Heart left ventricle (tissue), 16 donors: Measurements from ENCODE around the gene SEC24C. TPM values are rescaled to one million over a fixed set of nuclear protein-coding genes. Genes with fewer than 3 reads are reported as not detected.

ENCODE experiments used
- ATAC-seq, 4 donors: fragments of 200-7000 bp; cut with Tn5 transposase; one replicate each; pipeline ENCODE4 v1.9.1; 2020 to 2022; ENCODE audit warnings: moderate library complexity in 4 of 4, mild to moderate bottlenecking in 3 of 4, moderate number of reproducible peaks in 1 of 4
- DNase-seq, 5 donors: peaks; one replicate each; pipeline ENCODE4 v3.0.0-alpha.2; 2020
- H3K27ac ChIP-seq, 12 donors: fragments of 200-600 bp; sonication (generic) in 4 of 12; one replicate each; pipeline versions ENCODE4 v1.5.0 to v1.8.0; 2016 to 2022; ENCODE audit warnings: mild to moderate bottlenecking in 2 of 12
- H3K27me3 ChIP-seq, 9 donors: fragments of 200-600 bp; sonication (generic) in 2 of 9; one replicate each; pipeline versions ENCODE4 v1.5.1 to v1.8.0; 2016 to 2022; ENCODE audit warnings: mild to moderate bottlenecking in 3 of 9
- H3K36me3 ChIP-seq, 9 donors: fragments of 200-600 bp; sonication (generic) in 2 of 9; one replicate each; pipeline versions ENCODE4 v1.5.0 to v1.8.0; 2018 to 2022; ENCODE audit warnings: mild to moderate bottlenecking in 2 of 9
- H3K4me1 ChIP-seq, 12 donors: fragments of 200-600 bp; sonication (generic) in 4 of 12; one replicate each; pipeline versions ENCODE4 v1.5.0 to v1.8.0; 2016 to 2022; ENCODE audit warnings: mild to moderate bottlenecking in 3 of 12
- H3K4me3 ChIP-seq, 12 donors: fragments of 200-600 bp; sonication (generic) in 4 of 12; one replicate each; pipeline versions ENCODE4 v1.5.0 to v1.8.0; 2017 to 2022; ENCODE audit warnings: mild to moderate bottlenecking in 9 of 12, moderate library complexity in 4 of 12
- H3K9me3 ChIP-seq, 12 donors: fragments of 200-600 bp; sonication (generic) in 4 of 12; one replicate each; pipeline versions ENCODE4 v1.5.0 to v1.8.0; 2016 to 2022; ENCODE audit warnings: mild to moderate bottlenecking in 1 of 12
- CTCF ChIP-seq, 12 donors: fragments of 200-600 bp; sonication (generic) in 4 of 12; IDR thresholded peaks; one replicate each; pipeline versions ENCODE4 v1.5.0 to v1.8.0; 2018 to 2022; ENCODE audit warnings: antibody characterized with exemption in 12 of 12, mild to moderate bottlenecking in 5 of 12
- POLR2A ChIP-seq, 2 donors: fragments of 450-650 bp; IDR thresholded peaks; one replicate each; pipeline ENCODE4 v1.6.1; 2017; ENCODE audit warnings: antibody characterized with exemption in 2 of 2, mild to moderate bottlenecking in 2 of 2, moderate library complexity in 2 of 2
- WGBS, 4 donors: extraction: QIAGEN DNeasy Blood & Tissue Kit in 2 of 4; methylation state at CpG; one replicate each; pipeline versions ENCODE4 v1.1.5 to v1.1.7; 2013 to 2018; 5-methylcytosine and 5-hydroxymethylcytosine counted together
- intact Hi-C, 10 donors: fragments of 100-400 bp; cut with DNase I; formaldehyde crosslinking; loops; one replicate each; pipeline versions ENCODE4 v1.11.1 to v1.14.2; 2022
- polyA plus RNA-seq, 2 donors: library from polyadenylated mRNA; stranded (reverse); fragments of 200-250 nt; gene quantifications; one replicate each; pipeline ENCODE4 v1.2.3, GENCODE V29; 2013
- total RNA-seq, 9 donors: library from RNA; depleted of rRNA in 2 of 9; stranded (reverse); fragments of >200 nt in 2 of 9; fragmentation: NEBNext Ultra II Directional in 3 of 9; extraction: Animal tissue kit (Norgen Biotek cat#: 25700) in 3 of 9; gene quantifications; one replicate each; pipeline versions ENCODE4 v1.1.0 to v1.2.4, GENCODE V29; 2016 to 2023
- donor health status: ischemic (EF 13 %, LVEDD 7.1; RV severe dilation, severe dysfunction).
- donor health status: healthy with polysubstance abuse.
- donor health status: DM: no; HTN: yes; CAD: no.
- donor health status: DM: no; HTN: no; CAD: no.
- donor health status: ischemic (EF 25% LVEDD 6.9; RV normal size, moderate dysfunction).
- donor health status: ischemic (EF 25% LVEDD 5.7; RV mildly dilated, moderate dysfunction).
- donor health status: healthy.
- donor health status: DM: yes; HTN: yes; CAD: no.
- donor health status: ischemic (EF 35%, LVEDD 5.7; RV mildly dilated, moderate dysfunction).
- donor health status: nonischemic (EF 11% LVEDD 7.7; RV severe dilation, severe dysfunction).
- donor health status: DM: yes; HTN: yes; CAD: no.
- donor health status: PGD.
- donor health status: ischemic (EF 29% LVEDD 5.4; RV normal size, mild dysfunction).
- donor health status: nonischemic (EF 23%, LVEDD 6.1; RV moderate dilation, normal function).

SEC24C gene
- total and polyA plus RNA-seq, 11 donors: 26.4 to 65.5 (median 49.5) TPM

- DNase-seq (no peak), ATAC-seq (no peak)
- Histone ChIP-seq H3K4me3 (no peak overlapping the region), H3K27me3 (no peaks in the 10 kb centered on the region), H3K27ac (no peak overlapping the region), H3K36me3 (peaks cover 5 to 56% (median 54%) of the 10 kb centered on the region in 9 donors), H3K9me3 (no peaks in the 10 kb centered on the region), H3K4me1 (peaks cover 6 to 42% (median 25%) of the 10 kb centered on the region in 12 donors)
- WGBS, 4 donors: 86 to 89% (median 88%) methylated on average over 14 to 17 of the region's 17 CpGs
- intact Hi-C loops: no loop called here
- TF ChIP-seq POLR2A (IDR thresholded peaks at IDR 0.05) (no peak), CTCF (IDR thresholded peaks at IDR 0.05) (no peak)
Observed at GRCh38 chr10:73788864-73789658, 44.9 kb downstream of the SEC24C start.

GRCh38 chr10:73789659-73790055 is 45.5 kb downstream of the SEC24C start:
- Histone ChIP-seq H3K27me3 (no peaks in the 10 kb centered on the region), H3K4me3 (no peak overlapping the region), H3K4me1 (peaks cover 6 to 37% (median 22%) of the 10 kb centered on the region in 12 donors), H3K27ac (no peak overlapping the region), H3K9me3 (no peaks in the 10 kb centered on the region), H3K36me3 (peaks cover 5 to 62% (median 60%) of the 10 kb centered on the region in 9 donors)
- 81 to 91% (median 88%) methylated on average over 10 of the region's 10 CpGs for WGBS, 4 donors
- TF ChIP-seq POLR2A (IDR thresholded peaks at IDR 0.05) (no peak), CTCF (IDR thresholded peaks at IDR 0.05) (no peak)
- intact Hi-C loops: no loop called here
- ATAC-seq (no peak), DNase-seq (no peak)

GRCh38 chr10:73790886-73791625 is 46.9 kb downstream of the SEC24C start:
- DNase-seq (no peak), ATAC-seq (no peak)
- no peaks in the 10 kb centered on the region for H3K27me3 ChIP-seq
- no peaks in the 10 kb centered on the region for H3K9me3 ChIP-seq
- no peak for TF ChIP-seq POLR2A (IDR thresholded peaks at IDR 0.05)
- TF ChIP-seq CTCF (IDR thresholded peaks at IDR 0.05): no peak
- H3K36me3 ChIP-seq: peaks cover 5 to 76% (median 74%) of the 10 kb centered on the region in 9 donors
- 90 to 94% (median 93%) methylated on average over 14 to 22 of the region's 22 CpGs for WGBS, 4 donors
- H3K4me1 ChIP-seq: peaks cover 6 to 30% (median 18%) of the 10 kb centered on the region in 12 donors
- H3K27ac ChIP-seq: no peak overlapping the region
- intact Hi-C loops: no loop called here
- no peak overlapping the region for H3K4me3 ChIP-seq

GRCh38 chr10:73791871-73792400 is 47.8 kb downstream of the SEC24C start:
- WGBS, 4 donors: 91 to 95% (median 93%) methylated on average over 22 to 26 of the region's 26 CpGs
- TF ChIP-seq CTCF (IDR thresholded peaks at IDR 0.05) (no peak), POLR2A (IDR thresholded peaks at IDR 0.05) (no peak)
- peaks cover 0 to 21% (median 11%) of the 10 kb centered on the region in 12 donors for H3K4me1 ChIP-seq
- H3K4me3 ChIP-seq: no peak overlapping the region
- intact Hi-C loops: no loop called here
- H3K27ac ChIP-seq: no peak overlapping the region
- no peaks in the 10 kb centered on the region for H3K9me3 ChIP-seq
- no peaks in the 10 kb centered on the region for H3K27me3 ChIP-seq
- peaks cover 5 to 85% (median 83%) of the 10 kb centered on the region in 9 donors for H3K36me3 ChIP-seq
- ATAC-seq: no peak
- DNase-seq: no peak
